LHCN-M2 (cell line): Measurements from ENCODE around the gene ZNF827. TPM values are rescaled to one million over a fixed set of nuclear protein-coding genes. Genes with fewer than 3 reads are reported as not detected.
A peak's percentile ranks its signal among the peaks of the same experiment; 100 is the strongest.

ENCODE experiments used
- DNase-seq: peaks from one replicate; pipeline ENCODE4 v3.0.0-alpha.2; 2012; ENCODE audit warnings: low read depth
- total RNA-seq: library from RNA; depleted of rRNA; stranded (reverse); fragments of >200 nt; gene quantifications from 2 replicates; pipeline ENCODE4 v1.2.3, GENCODE V29; 2014

ZNF827 gene
- total RNA-seq, 1 experiment from 2014 or later: 4.2 TPM

GRCh38 chr4:145804116-145804515, 134.5 kb downstream of the ZNF827 start:
- DNase-seq: peak; percentile 69

- DNase-seq: no peak
Observed at GRCh38 chr4:145799223-145799622, 139.4 kb downstream of the ZNF827 start.

- DNase-seq: no peak
Observed at GRCh38 chr4:145797278-145797677, 141.3 kb downstream of the ZNF827 start.

GRCh38 chr4:145796346-145796745, 142.3 kb downstream of the ZNF827 start:
- no peak for DNase-seq

- DNase-seq: no peak
Observed at GRCh38 chr4:145795521-145795920, 143.1 kb downstream of the ZNF827 start.

- DNase-seq: no peak
Observed at GRCh38 chr4:145792429-145792828, 146.2 kb downstream of the ZNF827 start.

- DNase-seq: no peak
Observed at GRCh38 chr4:145791988-145792387, 146.6 kb downstream of the ZNF827 start.

GRCh38 chr4:145788755-145789154, 149.9 kb downstream of the ZNF827 start:
- DNase-seq: no peak

GRCh38 chr4:145786830-145787229, 151.8 kb downstream of the ZNF827 start:
- no peak for DNase-seq

- no peak for DNase-seq
Observed at GRCh38 chr4:145786261-145786660, 152.4 kb downstream of the ZNF827 start.

- no peak for DNase-seq
Observed at GRCh38 chr4:145785391-145786008, 153.1 kb downstream of the ZNF827 start.

- no peak for DNase-seq
Observed at GRCh38 chr4:145784036-145784435, 154.6 kb downstream of the ZNF827 start.

GRCh38 chr4:145782756-145783155, 155.9 kb downstream of the ZNF827 start:
- no peak for DNase-seq

GRCh38 chr4:145781351-145781750, 157.3 kb downstream of the ZNF827 start:
- no peak for DNase-seq

- DNase-seq: no peak
Observed at GRCh38 chr4:145779319-145779801, 159.3 kb downstream of the ZNF827 start.

GRCh38 chr4:145776208-145776607, 162.4 kb downstream of the ZNF827 start:
- DNase-seq: no peak

- no peak for DNase-seq
Observed at GRCh38 chr4:145775406-145775805, 163.2 kb downstream of the ZNF827 start.

GRCh38 chr4:145774473-145774872, 164.2 kb downstream of the ZNF827 start:
- DNase-seq: no peak

GRCh38 chr4:145773581-145774234, 164.9 kb downstream of the ZNF827 start:
- no peak for DNase-seq

GRCh38 chr4:145772347-145772746, 166.3 kb downstream of the ZNF827 start:
- DNase-seq: no peak

- no peak for DNase-seq
Observed at GRCh38 chr4:145770124-145770523, 168.5 kb downstream of the ZNF827 start.

- DNase-seq: no peak
Observed at GRCh38 chr4:145769450-145770037, 169.1 kb downstream of the ZNF827 start.

GRCh38 chr4:145766273-145766672, 172.3 kb downstream of the ZNF827 start:
- DNase-seq: no peak
